ENCODE results near the gene GRK3.

Gene GRK3

GRCh38 chr22:25628494-25628893 is 64.0 kb downstream of the GRK3 start:
- DNase-seq, result no peak

GRCh38 chr22:25629613-25630012 is 65.1 kb downstream of the GRK3 start:
- no peak for DNase-seq

GRCh38 chr22:25630447-25630846 is 66.0 kb downstream of the GRK3 start:
- no peak for DNase-seq

DNA sequence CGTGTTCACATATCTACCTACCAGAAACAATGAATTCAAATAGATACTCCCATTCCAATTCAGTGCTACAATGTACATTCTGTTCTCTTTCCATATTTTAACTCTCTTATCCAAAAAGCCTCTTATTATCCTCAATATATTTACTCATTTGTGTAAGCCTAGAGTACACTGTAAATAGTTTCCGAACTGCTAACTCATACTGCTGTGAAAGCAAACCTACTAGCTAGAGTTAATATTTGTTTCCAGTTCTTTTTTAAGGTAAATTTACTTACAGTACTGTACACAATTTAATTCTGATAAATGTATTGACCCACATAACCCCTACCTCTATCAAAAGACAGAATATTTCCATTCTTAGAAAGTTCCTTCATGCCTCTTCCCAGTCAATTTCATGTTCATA is 71.8 kb downstream of the GRK3 start:
- DNase-seq, result no peak

GRCh38 chr22:25637032-25637431 is 72.6 kb downstream of the GRK3 start:
- no peak for DNase-seq

DNA sequence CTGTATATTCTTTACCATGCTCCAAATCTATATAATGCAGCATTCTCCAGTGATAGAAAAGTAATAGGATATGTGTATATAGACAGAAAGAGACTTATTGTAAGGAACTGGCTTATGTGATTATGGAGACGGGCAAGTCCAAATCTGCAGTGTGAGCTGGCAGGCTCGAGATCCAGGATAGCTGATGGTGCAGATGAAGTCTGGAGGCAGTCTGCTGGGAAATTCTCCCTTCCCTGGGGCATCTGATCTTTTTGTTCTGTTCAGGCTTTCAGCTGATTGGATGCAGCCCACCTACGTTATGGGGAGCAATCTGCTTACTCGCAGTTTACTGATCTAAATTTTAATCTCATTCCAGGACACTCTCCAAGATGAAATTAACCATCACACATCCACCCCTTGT is 73.2 kb downstream of the GRK3 start:
- DNase-seq, result no peak

DNA sequence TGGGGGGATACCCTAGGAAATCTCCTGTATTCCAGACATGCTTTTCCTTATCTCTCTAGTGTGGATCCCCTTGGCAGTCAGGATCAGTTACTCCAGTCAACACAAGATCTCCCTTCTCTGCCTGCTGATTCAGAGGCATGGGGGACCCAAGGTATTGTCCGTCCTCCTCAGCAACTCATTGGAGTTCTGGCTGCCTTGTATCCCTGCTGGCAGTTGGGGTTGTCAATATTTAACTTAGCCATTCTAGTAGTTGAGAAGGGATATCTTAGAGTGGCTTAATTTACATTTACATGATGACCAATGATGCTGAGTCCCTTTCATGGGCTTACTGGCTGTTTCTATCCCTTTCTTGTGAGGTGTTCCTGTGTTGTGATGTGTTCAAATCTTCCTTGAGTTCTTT is 74.2 kb downstream of the GRK3 start:
- no peak for DNase-seq

DNA sequence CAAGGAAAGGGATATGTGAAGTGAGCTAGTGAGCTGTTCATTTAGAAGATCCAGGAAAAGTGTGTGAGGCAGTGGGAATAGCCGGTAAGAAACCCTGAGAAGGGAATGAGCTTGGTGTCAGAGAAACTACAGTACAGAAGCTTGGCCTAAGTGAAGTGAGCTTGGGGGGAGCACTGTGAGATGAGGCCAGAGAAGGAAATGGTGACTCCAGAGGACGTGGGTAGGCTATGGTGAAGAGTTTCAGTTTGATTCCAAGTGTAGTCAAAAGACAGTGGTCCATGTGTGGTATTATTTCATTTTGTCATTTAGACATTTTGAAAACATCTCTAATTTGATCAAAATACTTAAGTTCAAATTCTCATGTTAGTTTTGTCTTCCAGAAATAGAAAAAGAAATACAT is 77.2 kb downstream of the GRK3 start:
- no peak for DNase-seq

DNA sequence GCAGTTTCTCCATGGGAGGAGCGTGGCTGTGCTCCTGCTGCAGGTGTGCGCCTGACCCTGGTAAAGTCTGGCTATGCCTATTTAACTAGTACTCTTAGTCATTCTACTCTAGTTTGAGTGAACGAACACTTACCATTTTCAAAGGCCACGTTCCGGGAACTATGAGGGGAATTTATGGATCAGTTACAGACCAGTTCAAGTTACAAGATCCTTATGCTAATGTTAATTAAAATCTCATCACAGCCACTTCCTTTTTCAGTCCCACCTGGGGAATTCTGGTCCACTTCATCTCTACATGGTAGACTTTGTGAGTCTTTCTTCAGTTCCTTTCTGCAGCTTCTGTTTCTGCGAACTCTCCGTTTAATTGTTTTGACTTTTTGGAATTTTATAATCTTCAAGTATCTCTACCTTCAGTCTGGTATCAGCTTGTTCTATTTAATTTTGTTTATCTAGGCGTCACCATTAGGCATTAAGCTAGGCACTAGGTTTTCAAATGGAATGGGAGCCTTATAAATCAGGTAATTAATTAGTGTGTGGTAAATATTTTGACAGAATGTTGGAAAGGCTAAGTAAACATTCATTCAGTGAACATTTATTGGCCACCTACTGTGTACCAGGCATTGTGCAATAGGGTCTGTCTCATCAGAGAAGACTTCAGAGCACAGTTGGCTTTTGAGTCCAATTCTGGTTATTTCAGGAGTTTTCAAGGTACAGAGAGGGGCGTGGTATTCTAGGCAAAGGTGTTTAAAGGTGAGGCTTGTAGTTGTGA is 78.9 kb downstream of the GRK3 start:
- no peak for DNase-seq

GRCh38 chr22:25644122-25644521 is 79.6 kb downstream of the GRK3 start:
- DNase-seq, result no peak

- DNase-seq, result no peak
These were observed 80.8 kb downstream of the GRK3 start for GRCh38 chr22:25645266-25645665.

- no peak for DNase-seq
These were observed 81.5 kb downstream of the GRK3 start for GRCh38 chr22:25645964-25646363.

DNA sequence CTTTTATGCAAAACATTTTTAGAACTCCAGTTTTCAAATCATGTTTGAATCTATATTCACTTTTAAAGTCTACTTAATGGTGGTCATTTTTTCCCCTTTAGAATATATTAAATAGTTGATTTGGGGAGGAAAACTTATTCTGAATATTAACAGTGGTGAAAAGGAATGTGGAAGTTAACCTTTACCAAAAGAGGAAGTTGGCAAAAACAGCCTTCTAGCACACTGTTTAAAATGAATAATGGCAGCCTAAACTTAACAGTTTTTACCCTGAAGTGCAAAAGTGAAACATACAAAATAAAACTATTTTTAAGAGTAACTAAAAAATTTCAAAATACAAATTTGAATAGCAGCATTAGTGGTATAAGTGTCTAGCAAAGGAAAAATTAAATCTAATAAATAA is 86.4 kb downstream of the GRK3 start:
- no peak for DNase-seq

- no peak for DNase-seq
These were observed 87.0 kb downstream of the GRK3 start for GRCh38 chr22:25651332-25652085.

- DNase-seq, result no peak
These were observed 90.2 kb downstream of the GRK3 start for GRCh38 chr22:25654676-25655075.

DNA sequence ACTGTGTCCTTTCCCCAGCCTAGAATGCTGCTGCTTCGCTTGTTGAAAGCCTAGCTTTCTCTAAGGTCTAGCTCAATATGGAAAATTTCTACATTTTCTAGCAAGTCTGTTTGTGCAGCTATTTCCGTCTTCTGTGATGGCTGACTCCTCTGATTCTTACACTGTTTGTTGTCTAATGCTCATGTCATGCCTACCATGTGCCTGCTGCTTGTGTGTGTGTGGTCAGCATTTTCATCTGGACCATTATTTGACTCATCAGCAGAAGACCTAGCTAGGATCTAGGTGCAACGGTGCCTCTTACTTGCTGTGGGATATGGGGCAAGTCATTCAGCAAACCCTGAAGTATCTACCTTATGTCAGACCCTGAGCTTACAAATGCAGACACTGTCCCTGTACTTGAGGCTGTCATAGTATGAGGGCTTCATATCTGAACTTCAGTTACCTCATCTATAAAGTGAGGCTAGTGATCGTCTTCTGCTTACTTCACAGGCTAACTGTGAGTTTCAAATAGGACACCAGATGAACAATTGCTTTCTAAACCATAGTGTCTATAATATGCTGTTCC is 91.0 kb downstream of the GRK3 start:
- DNase-seq, result no peak

- no peak for DNase-seq
These were observed 92.2 kb downstream of the GRK3 start for GRCh38 chr22:25656724-25657123.

DNA sequence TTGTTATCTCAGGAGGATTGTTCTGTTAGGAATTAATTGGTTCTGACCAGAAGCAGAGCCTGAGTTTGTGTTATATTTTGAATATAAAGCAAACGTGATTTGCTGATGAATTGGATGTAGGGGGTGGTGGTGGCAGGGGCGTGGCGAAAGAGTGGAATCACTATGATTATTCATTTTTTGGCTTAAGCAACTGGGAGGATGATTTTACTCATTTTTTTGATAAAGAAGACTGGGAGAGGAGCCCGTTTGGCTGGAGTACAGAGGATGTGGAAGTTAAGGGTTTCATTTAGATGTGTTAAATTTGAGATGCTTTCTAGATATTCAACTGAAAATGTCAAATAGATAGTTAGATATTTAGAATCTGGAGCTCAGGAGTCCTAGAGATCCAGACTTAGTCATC is 94.2 kb downstream of the GRK3 start:
- no peak for DNase-seq

GRCh38 chr22:25659413-25659812 is 94.9 kb downstream of the GRK3 start:
- DNase-seq, result no peak

DNA sequence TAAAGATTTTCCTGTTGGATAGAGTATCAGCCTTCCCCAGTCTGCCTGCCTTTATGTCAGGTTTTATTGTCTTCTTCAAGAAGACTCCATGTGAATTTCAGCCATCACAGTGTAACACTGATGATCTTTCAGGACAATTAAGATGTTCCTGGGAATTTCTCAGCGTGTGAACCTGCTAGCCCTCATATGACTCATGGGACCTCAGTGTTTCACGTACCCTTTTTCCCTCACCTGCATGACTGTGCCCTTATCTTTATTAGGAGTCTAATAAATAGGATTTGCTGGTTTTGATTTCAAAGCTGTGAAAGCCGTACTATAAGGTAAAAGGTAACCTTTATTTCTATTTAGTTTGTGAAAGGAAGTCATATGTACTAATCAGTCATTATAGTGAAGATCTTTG is 95.9 kb downstream of the GRK3 start:
- DNase-seq, result no peak

- no peak for DNase-seq
These were observed 96.6 kb downstream of the GRK3 start for GRCh38 chr22:25661073-25661472.

- DNase-seq, result no peak
These were observed 99.2 kb downstream of the GRK3 start for GRCh38 chr22:25663654-25664053.

GRCh38 chr22:25666308-25666707 is 101.8 kb downstream of the GRK3 start:
- DNase-seq, result no peak

- no peak for DNase-seq
These were observed 104.0 kb downstream of the GRK3 start for GRCh38 chr22:25668437-25668836.

Data from CD4-positive, alpha-beta T cell treated with Interleukin-12 subunit alpha and Interleukin-12 subunit beta, for 1 hour (primary cell).